Sciatic nerve (tissue), 2 donors: Measurements from ENCODE around the gene PCDHGC5. TPM values are rescaled to one million over a fixed set of nuclear protein-coding genes. Genes with fewer than 3 reads are reported as not detected.

Experiments
- ATAC-seq: fragments of 200-7000 bp; cut with Tn5 transposase; one replicate; pipeline ENCODE4 v1.9.1; 2020; ENCODE audit warnings: mild to moderate bottlenecking, moderate library complexity
- DNase-seq: peaks from one replicate; pipeline ENCODE4 v3.0.0-alpha.2; 2020; ENCODE audit warnings: low spot score
- intact Hi-C: fragments of 100-400 bp; cut with DNase I; formaldehyde crosslinking; loops from one replicate; pipeline ENCODE4 v1.14.2; 2022
- total RNA-seq: library from RNA; stranded (reverse); fragmentation: NEBNext Ultra II Directional; extraction: Animal tissue kit (Norgen Biotek cat#: 25700); gene quantifications from one replicate; pipeline ENCODE4 v1.2.1, GENCODE V29; 2021
- donor health status: DM: no; HTN: no; CAD: no.
- donor health status: DM: no; HTN: no; CAD: no.

PCDHGC5 gene
- total RNA-seq = 3.8 TPM

GRCh38 chr5:141488591-141489561 lies at the start of gene PCDHGC5:
Gene PCDHGC5, plus strand, starts transcription at chr5:141489081. Its CDS starts 160 bp downstream, at chr5:141489241.
- intact Hi-C loops = no loop called here
- ATAC-seq = no peak
- DNase-seq = no peak

- ATAC-seq (no peak), DNase-seq (no peak)
- intact Hi-C loops = no loop called here
Measured at GRCh38 chr5:141439411-141440141, 49.3 kb upstream of the PCDHGC5 start.

GRCh38 chr5:141440341-141440740 lies 48.5 kb upstream of the PCDHGC5 start:
- DNase-seq = no peak
- no peak for ATAC-seq
- intact Hi-C loops = no loop called here

- DNase-seq = no peak
- ATAC-seq = no peak
- intact Hi-C loops = no loop called here
Measured at GRCh38 chr5:141441571-141442170, 47.2 kb upstream of the PCDHGC5 start.

- intact Hi-C loops = no loop called here
- DNase-seq (no peak), ATAC-seq (no peak)
Measured at GRCh38 chr5:141465351-141465750, 23.5 kb upstream of the PCDHGC5 start.

GRCh38 chr5:141475625-141476131 lies 13.2 kb upstream of the PCDHGC5 start, which contains the start of gene PCDHGC3:
Gene PCDHGC3, plus strand, starts transcription at chr5:141475966. Its CDS starts 151 bp downstream, at chr5:141476117.
- DNase-seq = peak; percentile 92
- peak; percentile 99 for ATAC-seq
- intact Hi-C loops = no loop called here

GRCh38 chr5:141476132-141476911 lies 12.6 kb upstream of the PCDHGC5 start:
- ATAC-seq = peak; percentile 77

GRCh38 chr5:141477044-141477575 lies 11.8 kb upstream of the PCDHGC5 start:
- intact Hi-C loops = no loop called here
- ATAC-seq = no peak

More at GRCh38 chr5:141476132-141476911, 12.6 kb upstream of the PCDHGC5 start:
- intact Hi-C loops = no loop called here
- DNase-seq = peak; percentile 78

GRCh38 chr5:141477815-141478214 lies 11.1 kb upstream of the PCDHGC5 start:
- no peak for DNase-seq
- intact Hi-C loops = no loop called here

More at GRCh38 chr5:141477044-141477575, 11.8 kb upstream of the PCDHGC5 start:
- DNase-seq = no peak

GRCh38 chr5:141478321-141478945 lies 10.4 kb upstream of the PCDHGC5 start:
- intact Hi-C loops = no loop called here
- DNase-seq (no peak), ATAC-seq (no peak)

More at GRCh38 chr5:141477815-141478214, 11.1 kb upstream of the PCDHGC5 start:
- no peak for ATAC-seq

GRCh38 chr5:141479776-141480175 lies 9.1 kb upstream of the PCDHGC5 start:
- DNase-seq (no peak), ATAC-seq (no peak)
- intact Hi-C loops = no loop called here

GRCh38 chr5:141483902-141484301 lies 5.0 kb upstream of the PCDHGC5 start:
- intact Hi-C loops = no loop called here
- DNase-seq (no peak), ATAC-seq (no peak)

GRCh38 chr5:141484310-141484640 lies 4.6 kb upstream of the PCDHGC5 start:
- no peak for ATAC-seq
- intact Hi-C loops = no loop called here
- DNase-seq = no peak

GRCh38 chr5:141484641-141485311 lies 4.1 kb upstream of the PCDHGC5 start, which contains the start of gene PCDHGC4:
Gene PCDHGC4, plus strand, starts transcription at chr5:141485030. Its CDS starts 144 bp downstream, at chr5:141485174.
- peak; percentile 48 for ATAC-seq
- DNase-seq = no peak
- intact Hi-C loops = no loop called here

- intact Hi-C loops = no loop called here
- no peak for DNase-seq
- ATAC-seq = no peak
Measured at GRCh38 chr5:141485321-141486055, 3.4 kb upstream of the PCDHGC5 start.

- intact Hi-C loops = no loop called here
- no peak for ATAC-seq
- DNase-seq = no peak
Measured at GRCh38 chr5:141486091-141486490, 2.8 kb upstream of the PCDHGC5 start.

- DNase-seq = no peak
- intact Hi-C loops = no loop called here
Measured at GRCh38 chr5:141487131-141487530, 1.8 kb upstream of the PCDHGC5 start.

More at GRCh38 chr5:141487131-141487530, 1.8 kb upstream of the PCDHGC5 start:
- ATAC-seq = no peak
